GM10248 (cell line): ENCODE data around the gene NEB.

Source experiments
- CTCF ChIA-PET: fragments of 300-600 bp; sonication (Branson Sonifier 250); formaldehyde crosslinking; extraction: SDS; loops from one replicate; lab custom pipeline; 2021; ENCODE audit warnings: antibody characterized with exemption; lab: Yijun Ruan, JAX
- POLR2A ChIA-PET: fragments of 350-650 bp; sonication (Branson Sonifier 250); formaldehyde crosslinking; extraction: SDS; loops from one replicate; lab custom pipeline; 2020; ENCODE audit warnings: antibody characterized with exemption; lab: Yijun Ruan, JAX
- DNase-seq: peaks from one replicate; pipeline ENCODE4 v3.0.0; 2012; ENCODE audit errors: extremely low spot score
- CTCF ChIP-seq: IDR thresholded peaks from 2 replicates; pipeline ENCODE4 v1.5.1; 2012; ENCODE audit warnings: mild to moderate bottlenecking, low read depth; ENCODE audit errors: extremely low read depth, missing control alignments, control extremely low read depth

Gene NEB

GRCh38 chr2:151619337-151619989 lies 114.8 kb downstream of the NEB start:
- no peak for DNase-seq
- no peak for TF ChIP-seq CTCF
- CTCF ChIA-PET, result no interaction called here
- POLR2A ChIA-PET, result no interaction called here

GRCh38 chr2:151616760-151617339 lies 117.4 kb downstream of the NEB start:
- DNase-seq, result no peak
- no peak for TF ChIP-seq CTCF
- ChIA-PET POLR2A (no interaction called here), CTCF (interaction anchor here (1.4 kb wide), 1 partner anchor 409 kb away, joined by 5 read pairs; no protein-coding TSS in a partner anchor)

- no peak for DNase-seq
- ChIA-PET POLR2A (no interaction called here), CTCF (interaction anchor here (1.7 to 2.2 kb wide), 2 partner anchors 10 to 410 kb away, joined by 6 to 7 read pairs; no protein-coding TSS in a partner anchor)
- TF ChIP-seq CTCF, result no peak
Measured at GRCh38 chr2:151614606-151615306, 119.5 kb downstream of the NEB start.

GRCh38 chr2:151614159-151614558 lies 120.1 kb downstream of the NEB start:
- ChIA-PET POLR2A (no interaction called here), CTCF (interaction anchor here (1.7 to 2.2 kb wide), 2 partner anchors 10 to 411 kb away, joined by 6 to 7 read pairs; no protein-coding TSS in a partner anchor)
- DNase-seq, result no peak
- no peak for TF ChIP-seq CTCF

- no peak for DNase-seq
- TF ChIP-seq CTCF, result no peak
- ChIA-PET CTCF (interaction anchor here (0.8 to 1.1 kb wide), 2 partner anchors 9 to 12 kb away, joined by 3 to 4 read pairs; no protein-coding TSS in a partner anchor), POLR2A (no interaction called here)
Measured at GRCh38 chr2:151611351-151611750, 122.9 kb downstream of the NEB start.

GRCh38 chr2:151610310-151610709 lies 124.0 kb downstream of the NEB start:
- no peak for DNase-seq
- no peak for TF ChIP-seq CTCF
- ChIA-PET POLR2A (no interaction called here), CTCF (interaction anchor here (1.1 kb wide), 1 partner anchor 10 kb away, joined by 4 read pairs; no protein-coding TSS in a partner anchor)
